Prostate gland (tissue), 2 donors: ENCODE data around the gene ACER2.
A peak's percentile ranks its signal among the peaks of the same experiment; 100 is the strongest.

ENCODE experiments used
- POLR2AphosphoS5 ChIP-seq: sonication (generic); formaldehyde crosslinking; IDR thresholded peaks from one replicate; pipeline ENCODE4 v1.6.1; 2017; ENCODE audit warnings: antibody characterized with exemption
- TF ChIP-seq, protein P1 (sequence below), 4 experiments: fragments of 200-600 bp in 2 of 4; fragments of 450-650 bp in 2 of 4; sonication (generic) in 2 of 4; IDR thresholded peaks; 1 replicate in 3 of 4; 2 replicates in 1 of 4; pipeline ENCODE4 v1.5.1; 2016 to 2019; ENCODE audit warnings: antibody characterized with exemption in 4 of 4, mild to moderate bottlenecking in 2 of 4, moderate library complexity in 2 of 4

DNA sequence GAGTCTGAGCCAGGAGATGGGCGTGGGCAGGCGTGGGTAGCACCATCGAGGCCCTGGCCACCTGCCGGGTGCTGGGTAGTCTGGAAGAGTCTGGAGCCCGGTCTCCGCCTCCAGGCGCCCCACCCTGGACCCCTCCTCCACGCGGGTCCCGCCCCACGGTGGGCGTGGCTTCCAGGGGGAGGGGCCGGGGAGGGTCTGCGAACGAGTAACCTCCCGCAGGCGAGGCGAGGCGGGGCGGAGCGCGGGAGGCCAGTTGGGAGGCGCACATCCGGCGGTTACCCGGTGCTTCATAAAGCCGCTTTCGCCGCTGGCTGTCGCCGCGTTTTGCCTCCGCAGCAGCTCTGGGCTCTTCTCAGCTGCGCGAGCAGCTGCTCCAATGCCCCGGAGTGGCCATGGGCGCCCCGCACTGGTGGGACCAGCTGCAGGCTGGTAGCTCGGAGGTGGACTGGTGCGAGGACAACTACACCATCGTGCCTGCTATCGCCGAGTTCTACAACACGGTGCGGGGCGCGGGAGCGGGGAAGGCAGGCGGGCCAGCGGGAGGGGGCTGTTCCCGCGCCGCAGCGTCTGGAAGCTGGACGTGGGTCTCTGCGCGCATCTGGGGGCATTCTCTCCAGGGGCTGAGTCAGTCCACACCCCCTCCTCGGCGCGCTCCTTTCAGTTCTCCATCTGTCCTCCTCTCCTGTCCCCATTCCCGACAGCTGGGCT lies at the start of gene ACER2:
- TF ChIP-seq POLR2AphosphoS5: peak; percentile 97
- TF ChIP-seq, protein P1, sequence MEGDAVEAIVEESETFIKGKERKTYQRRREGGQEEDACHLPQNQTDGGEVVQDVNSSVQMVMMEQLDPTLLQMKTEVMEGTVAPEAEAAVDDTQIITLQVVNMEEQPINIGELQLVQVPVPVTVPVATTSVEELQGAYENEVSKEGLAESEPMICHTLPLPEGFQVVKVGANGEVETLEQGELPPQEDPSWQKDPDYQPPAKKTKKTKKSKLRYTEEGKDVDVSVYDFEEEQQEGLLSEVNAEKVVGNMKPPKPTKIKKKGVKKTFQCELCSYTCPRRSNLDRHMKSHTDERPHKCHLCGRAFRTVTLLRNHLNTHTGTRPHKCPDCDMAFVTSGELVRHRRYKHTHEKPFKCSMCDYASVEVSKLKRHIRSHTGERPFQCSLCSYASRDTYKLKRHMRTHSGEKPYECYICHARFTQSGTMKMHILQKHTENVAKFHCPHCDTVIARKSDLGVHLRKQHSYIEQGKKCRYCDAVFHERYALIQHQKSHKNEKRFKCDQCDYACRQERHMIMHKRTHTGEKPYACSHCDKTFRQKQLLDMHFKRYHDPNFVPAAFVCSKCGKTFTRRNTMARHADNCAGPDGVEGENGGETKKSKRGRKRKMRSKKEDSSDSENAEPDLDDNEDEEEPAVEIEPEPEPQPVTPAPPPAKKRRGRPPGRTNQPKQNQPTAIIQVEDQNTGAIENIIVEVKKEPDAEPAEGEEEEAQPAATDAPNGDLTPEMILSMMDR (IDR thresholded peaks at IDR 0.05): peak in 1 of 4 experiments; percentile 20
